ENCODE measurements around the gene WDR46. TPM values are rescaled to one million over a fixed set of nuclear protein-coding genes. Genes with fewer than 3 reads are reported as not detected.

The WDR46 gene
- total RNA-seq, 1 experiment from 2014 or later, result 90.6 TPM

DNA sequence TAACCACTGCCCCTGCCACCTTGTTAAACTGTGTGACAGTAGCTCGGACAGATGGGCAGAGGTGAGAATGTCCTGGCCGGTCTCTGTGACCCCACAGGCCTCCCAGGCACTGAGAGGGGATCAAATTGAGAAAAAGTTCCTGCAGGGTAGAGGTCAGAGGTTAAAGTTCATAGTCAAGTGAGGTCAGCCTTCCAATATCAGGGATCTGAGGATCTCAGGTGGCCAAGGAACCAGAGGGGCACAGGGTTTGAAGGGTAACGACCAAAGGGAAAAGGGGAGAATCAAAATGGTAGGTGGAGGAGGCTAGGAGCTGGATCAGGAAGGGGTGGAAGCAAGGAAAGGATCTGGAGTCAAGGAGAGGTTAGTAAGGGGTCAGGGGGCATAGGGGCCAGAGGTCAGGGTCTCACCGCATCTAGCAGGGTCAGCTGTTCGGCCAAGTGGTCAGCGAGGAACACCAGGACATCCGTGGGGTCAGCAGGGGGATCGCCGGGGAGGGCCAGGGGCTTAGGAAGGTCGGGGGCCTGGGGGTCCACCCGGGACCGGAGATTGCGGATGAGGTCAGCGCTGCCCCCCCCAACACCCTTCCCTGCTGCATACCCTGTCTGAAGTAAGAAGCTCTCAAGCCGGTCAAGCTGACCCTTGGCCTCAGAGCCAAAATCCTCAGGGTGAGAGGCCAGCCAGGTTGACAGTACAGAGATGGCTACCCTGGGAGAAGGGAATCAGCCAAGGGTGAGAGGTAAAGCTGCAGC, 6.8 kb upstream of the WDR46 start:
- H3K79me2 ChIP-seq (ENCODE audit: insufficient read depth, low read length), result peaks cover 27% of the 10 kb centered on the region
- no TSS peak for BruUV-seq (replicated peaks)
- intact Hi-C loops (cut with micrococcal nuclease), result loop anchor here (5.0 kb wide), 2 partner anchors 117 to 132 kb away; partner anchors contain the start of gene PHF1
- H3K9me2 ChIP-seq (ENCODE audit: insufficient read depth), result no peaks in the 10 kb centered on the region
- no peak overlapping the region for H3K9ac ChIP-seq (ENCODE audit: low read length)
- H3K4me3 ChIP-seq (replicated peaks in 1 of 2; ENCODE audit: low read depth in 1 of 2, low read length in 2 of 2), result no peak overlapping the region
- no peaks in the 10 kb centered on the region for H4K20me1 ChIP-seq (ENCODE audit: insufficient read depth)
- no peak overlapping the region for H3K27ac ChIP-seq (ENCODE audit: low read depth, low read length)
- ChIA-PET POLR2A (interaction anchor here (1.3 kb wide), 1 partner anchor 19 kb away, joined by 4 read pairs; the partner anchor contains the start of gene B3GALT4), CTCF (no interaction called here), RAD21 (ENCODE audit: low non-redundant PET in 1 of 2, low total read pairs in 2 of 2, uncharacterized antibody in 2 of 2, unreplicated experiment in 2 of 2) (no interaction called here)
- H3K27me3 ChIP-seq (ENCODE audit: insufficient read depth, low read length), result no peaks in the 10 kb centered on the region
- no peak overlapping the region for H3K4me2 ChIP-seq (ENCODE audit: low read length)
- H3K9me3 ChIP-seq (ENCODE audit: control insufficient read depth in 1 of 2, insufficient read depth in 1 of 2, low read depth in 1 of 2, low read length in 2 of 2), result no peaks in the 10 kb centered on the region
- TF ChIP-seq, protein P1, sequence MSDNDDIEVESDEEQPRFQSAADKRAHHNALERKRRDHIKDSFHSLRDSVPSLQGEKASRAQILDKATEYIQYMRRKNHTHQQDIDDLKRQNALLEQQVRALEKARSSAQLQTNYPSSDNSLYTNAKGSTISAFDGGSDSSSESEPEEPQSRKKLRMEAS (IDR thresholded peaks at IDR 0.05), result no peak
- no peak for TF ChIP-seq TCF7L2 (IDR thresholded peaks at IDR 0.05; ENCODE audit: borderline replicate concordance, extremely low read depth, insufficient read depth, insufficient read length)
- TF ChIP-seq, protein P2, sequence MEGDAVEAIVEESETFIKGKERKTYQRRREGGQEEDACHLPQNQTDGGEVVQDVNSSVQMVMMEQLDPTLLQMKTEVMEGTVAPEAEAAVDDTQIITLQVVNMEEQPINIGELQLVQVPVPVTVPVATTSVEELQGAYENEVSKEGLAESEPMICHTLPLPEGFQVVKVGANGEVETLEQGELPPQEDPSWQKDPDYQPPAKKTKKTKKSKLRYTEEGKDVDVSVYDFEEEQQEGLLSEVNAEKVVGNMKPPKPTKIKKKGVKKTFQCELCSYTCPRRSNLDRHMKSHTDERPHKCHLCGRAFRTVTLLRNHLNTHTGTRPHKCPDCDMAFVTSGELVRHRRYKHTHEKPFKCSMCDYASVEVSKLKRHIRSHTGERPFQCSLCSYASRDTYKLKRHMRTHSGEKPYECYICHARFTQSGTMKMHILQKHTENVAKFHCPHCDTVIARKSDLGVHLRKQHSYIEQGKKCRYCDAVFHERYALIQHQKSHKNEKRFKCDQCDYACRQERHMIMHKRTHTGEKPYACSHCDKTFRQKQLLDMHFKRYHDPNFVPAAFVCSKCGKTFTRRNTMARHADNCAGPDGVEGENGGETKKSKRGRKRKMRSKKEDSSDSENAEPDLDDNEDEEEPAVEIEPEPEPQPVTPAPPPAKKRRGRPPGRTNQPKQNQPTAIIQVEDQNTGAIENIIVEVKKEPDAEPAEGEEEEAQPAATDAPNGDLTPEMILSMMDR (IDR thresholded peaks at IDR 0.05 in 2 of 3, conservative IDR thresholded peaks at IDR 0.05 in 1 of 3; ENCODE audit: borderline replicate concordance in 1 of 3, insufficient read depth in 1 of 3, low read depth in 2 of 3, low read length in 2 of 3), result no peak
- no peak for TF ChIP-seq EZH2phosphoT487 (IDR thresholded peaks at IDR 0.05; ENCODE audit: borderline replicate concordance)
- TF ChIP-seq YY1 (IDR thresholded peaks at IDR 0.05; ENCODE audit: extremely low read depth, insufficient replicate concordance, low read depth, low read length), result no peak
- TF ChIP-seq, protein P3, sequence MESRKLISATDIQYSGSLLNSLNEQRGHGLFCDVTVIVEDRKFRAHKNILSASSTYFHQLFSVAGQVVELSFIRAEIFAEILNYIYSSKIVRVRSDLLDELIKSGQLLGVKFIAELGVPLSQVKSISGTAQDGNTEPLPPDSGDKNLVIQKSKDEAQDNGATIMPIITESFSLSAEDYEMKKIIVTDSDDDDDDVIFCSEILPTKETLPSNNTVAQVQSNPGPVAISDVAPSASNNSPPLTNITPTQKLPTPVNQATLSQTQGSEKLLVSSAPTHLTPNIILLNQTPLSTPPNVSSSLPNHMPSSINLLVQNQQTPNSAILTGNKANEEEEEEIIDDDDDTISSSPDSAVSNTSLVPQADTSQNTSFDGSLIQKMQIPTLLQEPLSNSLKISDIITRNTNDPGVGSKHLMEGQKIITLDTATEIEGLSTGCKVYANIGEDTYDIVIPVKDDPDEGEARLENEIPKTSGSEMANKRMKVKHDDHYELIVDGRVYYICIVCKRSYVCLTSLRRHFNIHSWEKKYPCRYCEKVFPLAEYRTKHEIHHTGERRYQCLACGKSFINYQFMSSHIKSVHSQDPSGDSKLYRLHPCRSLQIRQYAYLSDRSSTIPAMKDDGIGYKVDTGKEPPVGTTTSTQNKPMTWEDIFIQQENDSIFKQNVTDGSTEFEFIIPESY (IDR thresholded peaks at IDR 0.05; ENCODE audit: extremely low read depth, insufficient replicate concordance, low read length), result no peak
- no peak for TF ChIP-seq SP1 (IDR thresholded peaks at IDR 0.05; ENCODE audit: low read depth)
- no peak overlapping the region for H2AFZ ChIP-seq (ENCODE audit: low read depth, low read length, poor library complexity, severe bottlenecking)
- H3K36me3 ChIP-seq (ENCODE audit: control insufficient read depth in 1 of 2, insufficient read depth in 2 of 2, low read length in 2 of 2), result peaks cover 11 to 12% of the 10 kb centered on the region in 2 experiments; a peak in 3 of 4 replicates
- ATAC-seq (no peak), DNase-seq (ENCODE audit: low read depth, low spot score) (no peak)
- peaks cover 7 to 26% of the 10 kb centered on the region in 2 experiments; a peak in 3 of 4 replicates for H3K4me1 ChIP-seq (ENCODE audit: control insufficient read depth in 1 of 2, insufficient read depth in 2 of 2, low read length in 2 of 2)

Data from HCT116 (cell line).